NK-92 (cell line): ENCODE data around the gene ZNF292.
"Not testable (repeated sequence)": the region's sequence is repeated elsewhere in the genome, so short reads cannot be mapped to it uniquely, and the experiment has no call there.

Experiments
- DNase-seq: peaks from one replicate; lab custom pipeline; 2025; ENCODE audit not compliant: unreplicated experiment; lab: John Stamatoyannopoulos, UW

ZNF292 gene

GRCh38 chr6:87274660-87275274 lies 119.4 kb downstream of the ZNF292 start:
- no peak for DNase-seq

- DNase-seq: no peak
These were observed 121.3 kb downstream of the ZNF292 start for GRCh38 chr6:87276624-87277023.

- no peak for DNase-seq
These were observed 121.8 kb downstream of the ZNF292 start for GRCh38 chr6:87277123-87277522.

GRCh38 chr6:87279196-87279595 lies 123.8 kb downstream of the ZNF292 start:
- no peak for DNase-seq

GRCh38 chr6:87281426-87281825 lies 126.1 kb downstream of the ZNF292 start:
- no peak for DNase-seq

- DNase-seq: no peak
These were observed 127.4 kb downstream of the ZNF292 start for GRCh38 chr6:87282743-87283142.

- no peak for DNase-seq
These were observed 128.1 kb downstream of the ZNF292 start for GRCh38 chr6:87283461-87283860.

- DNase-seq: no peak
These were observed 131.9 kb downstream of the ZNF292 start for GRCh38 chr6:87287251-87287650.

GRCh38 chr6:87289571-87289970 lies 134.2 kb downstream of the ZNF292 start:
- DNase-seq: no peak

GRCh38 chr6:87291883-87292282 lies 136.5 kb downstream of the ZNF292 start:
- no peak for DNase-seq

- DNase-seq: no peak
These were observed 138.2 kb downstream of the ZNF292 start for GRCh38 chr6:87293526-87293925.

GRCh38 chr6:87297119-87297518 lies 141.8 kb downstream of the ZNF292 start:
- DNase-seq: no peak

- not testable (repeated sequence) for DNase-seq
These were observed 145.9 kb downstream of the ZNF292 start for GRCh38 chr6:87301277-87301676.

- no peak for DNase-seq
These were observed 153.6 kb downstream of the ZNF292 start for GRCh38 chr6:87308970-87309369.

GRCh38 chr6:87312860-87313259 lies 157.5 kb downstream of the ZNF292 start:
- no peak for DNase-seq
